Neural cell (in vitro differentiated cells): ENCODE data around the gene GNA15. TPM values are rescaled to one million over a fixed set of nuclear protein-coding genes. Genes with fewer than 3 reads are reported as not detected.

Experiments used
- H2AFZ ChIP-seq: fragments of 200-600, 300-800 bp; sonication (generic), shearing (Covaris generic); 2 replicates; pipeline ENCODE4 v1.6.0; 2014; ENCODE audit warnings: low read depth, mild to moderate bottlenecking, antibody characterized with exemption, low read length, moderate library complexity
- H3F3A ChIP-seq: fragments of 200-600 bp; shearing (Covaris generic); 2 replicates; pipeline ENCODE4 v1.6.1; 2016; ENCODE audit warnings: mild to moderate bottlenecking, moderate library complexity, mixed read lengths, antibody characterized with exemption, low read length; ENCODE audit not compliant: insufficient read depth, poor library complexity, severe bottlenecking
- H3K27ac ChIP-seq: fragments of 200-600, 300-800 bp; sonication (generic), shearing (Covaris generic); 2 replicates; pipeline ENCODE4 v1.5.1; 2014; ENCODE audit warnings: mild to moderate bottlenecking, low read length, moderate library complexity
- H3K27me3 ChIP-seq: fragments of 300-800, 200-600 bp; sonication (generic), shearing (Covaris generic); 2 replicates; pipeline ENCODE4 v1.6.0; 2014; ENCODE audit warnings: mild to moderate bottlenecking, low read depth, low read length, moderate library complexity; ENCODE audit not compliant: insufficient read depth
- H3K36me3 ChIP-seq: fragments of 300-800, 200-600 bp; sonication (generic), shearing (Covaris generic); 2 replicates; pipeline ENCODE4 v1.5.1; 2014; ENCODE audit warnings: mild to moderate bottlenecking, antibody characterized with exemption, low read length, moderate library complexity; ENCODE audit not compliant: insufficient read depth
- H3K4me2 ChIP-seq: fragments of 300-800, 200-600 bp; sonication (generic), shearing (Covaris generic); 2 replicates; pipeline ENCODE4 v1.6.0; 2014; ENCODE audit warnings: mild to moderate bottlenecking, low read length
- H3K4me3 ChIP-seq: fragments of 300-800, 200-600 bp; sonication (generic), shearing (Covaris generic); 2 replicates; pipeline ENCODE4 v1.5.1; 2014; ENCODE audit warnings: mild to moderate bottlenecking, low read length, moderate library complexity
- H3K79me2 ChIP-seq: fragments of 200-600 bp; shearing (Covaris generic); replicated peaks from 2 replicates; pipeline ENCODE4 v1.6.0; 2014; ENCODE audit warnings: mild to moderate bottlenecking, low read length, moderate library complexity; ENCODE audit not compliant: insufficient read depth
- H3K9ac ChIP-seq: fragments of 300-800, 200-600 bp; sonication (generic), shearing (Covaris generic); 2 replicates; pipeline ENCODE4 v1.6.1; 2016; ENCODE audit warnings: mild to moderate bottlenecking, low read length, mixed read lengths
- H3K9me2 ChIP-seq: fragments of 200-600 bp; shearing (Covaris generic); 2 replicates; pipeline ENCODE4 v1.6.1; 2016; ENCODE audit warnings: mild to moderate bottlenecking, low read length, mixed read lengths; ENCODE audit not compliant: insufficient read depth
- H3K9me3 ChIP-seq: fragments of 200-600, 300-800 bp; sonication (generic), shearing (Covaris generic); 2 replicates; pipeline ENCODE4 v1.6.1; 2016; ENCODE audit warnings: mild to moderate bottlenecking, mixed run types, low read length, moderate library complexity, mixed read lengths
- H4K20me1 ChIP-seq: fragments of 200-600 bp; shearing (Covaris generic); 2 replicates; pipeline ENCODE4 v1.6.1; 2016; ENCODE audit warnings: mild to moderate bottlenecking, mixed run types; ENCODE audit not compliant: insufficient read depth
- CTCF ChIP-seq: fragments of 450-650 bp; IDR thresholded peaks from 2 replicates; pipeline ENCODE4 v1.5.1; 2014; ENCODE audit warnings: antibody characterized with exemption, mild to moderate bottlenecking, moderate library complexity; ENCODE audit not compliant: poor library complexity, severe bottlenecking
- EP300 ChIP-seq: fragments of 450-650 bp; conservative IDR thresholded peaks from 2 replicates; pipeline ENCODE4 v1.6.1; 2014; ENCODE audit warnings: antibody characterized with exemption, mild to moderate bottlenecking, moderate library complexity; ENCODE audit not compliant: poor library complexity, severe bottlenecking
- EZH2 ChIP-seq: fragments of 200-600, 300-800 bp; shearing (Covaris generic), sonication (generic); IDR thresholded peaks from 2 replicates; pipeline ENCODE4 v1.6.1; 2014; ENCODE audit warnings: antibody characterized with exemption, low read length, borderline replicate concordance, mild to moderate bottlenecking; ENCODE audit not compliant: insufficient read depth, poor library complexity, severe bottlenecking
- MXI1 ChIP-seq: fragments of 450-650 bp; conservative IDR thresholded peaks from 2 replicates; pipeline ENCODE4 v1.6.1; 2014; ENCODE audit warnings: antibody characterized with exemption, mild to moderate bottlenecking; ENCODE audit not compliant: poor library complexity, severe bottlenecking
- POLR2AphosphoS5 ChIP-seq: IDR thresholded peaks from 2 replicates; pipeline ENCODE4 v1.6.1; 2012
- RAD21 ChIP-seq: fragments of 450-650 bp; conservative IDR thresholded peaks from 2 replicates; pipeline ENCODE4 v1.6.1; 2014; ENCODE audit warnings: antibody characterized with exemption, mild to moderate bottlenecking, moderate library complexity
- REST ChIP-seq: IDR thresholded peaks from 2 replicates; pipeline ENCODE4 v1.6.1; 2012; ENCODE audit warnings: borderline replicate concordance
- SMC3 ChIP-seq: fragments of 450-650 bp; conservative IDR thresholded peaks from 2 replicates; pipeline ENCODE4 v1.6.1; 2014; ENCODE audit warnings: antibody characterized with exemption, mild to moderate bottlenecking, moderate library complexity; ENCODE audit not compliant: poor library complexity
- TAF1 ChIP-seq: IDR thresholded peaks from 2 replicates; pipeline ENCODE4 v1.6.1; 2012; ENCODE audit warnings: low read depth
- polyA plus RNA-seq: library from polyadenylated mRNA; depleted of rRNA; stranded (reverse); fragments of >200 nt; gene quantifications from 2 replicates; pipeline ENCODE4 v1.2.3, GENCODE V29; 2014

Gene GNA15
- polyA plus RNA-seq, 1 donor from 2014 or later: not detected

- Histone ChIP-seq H2AFZ (no peak overlapping the region), H3K79me2 (no peaks in the 10 kb centered on the region), H3K27ac (no peak overlapping the region), H3K27me3 (no peaks in the 10 kb centered on the region), H3K4me2 (no peak overlapping the region), H3K36me3 (no peaks in the 10 kb centered on the region), H3F3A (no peaks in the 10 kb centered on the region), H4K20me1 (no peaks in the 10 kb centered on the region), H3K9me3 (no peaks in the 10 kb centered on the region), H3K4me3 (no peak overlapping the region), H3K9ac (no peak overlapping the region), H3K9me2 (no peaks in the 10 kb centered on the region)
- TF ChIP-seq EZH2: no peak
- no peak for TF ChIP-seq EP300
- TF ChIP-seq CTCF: no peak
- no peak for TF ChIP-seq MXI1
- no peak for TF ChIP-seq REST
- TF ChIP-seq TAF1: no peak
- TF ChIP-seq POLR2AphosphoS5: no peak
- no peak for TF ChIP-seq SMC3
- no peak for TF ChIP-seq RAD21
Observed at GRCh38 chr19:3179739-3180293, 44.0 kb downstream of the GNA15 start.

- H3K4me2 ChIP-seq: no peak overlapping the region
- H3F3A ChIP-seq: no peaks in the 10 kb centered on the region
- peak overlapping the region; percentile 78 for H2AFZ ChIP-seq
- no peak overlapping the region for H3K9ac ChIP-seq
- no peaks in the 10 kb centered on the region for H4K20me1 ChIP-seq
- no peak overlapping the region for H3K27ac ChIP-seq
- H3K36me3 ChIP-seq: no peaks in the 10 kb centered on the region
- no peaks in the 10 kb centered on the region for H3K27me3 ChIP-seq
- TF ChIP-seq TAF1: no peak
- no peaks in the 10 kb centered on the region for H3K9me2 ChIP-seq
- no peaks in the 10 kb centered on the region for H3K9me3 ChIP-seq
- peaks cover 10% of the 10 kb centered on the region for H3K79me2 ChIP-seq
- no peak overlapping the region for H3K4me3 ChIP-seq
Observed at GRCh38 chr19:3183721-3184641, 48.1 kb downstream of the GNA15 start.
